ENCODE results near the gene OR13C8.
"Not testable (repeated sequence)": the region's sequence is repeated elsewhere in the genome, so short reads cannot be mapped to it uniquely, and the experiment has no call there.

Gene OR13C8

GRCh38 chr9:104568868-104569267, at the start of gene OR13C8:
OR13C8 (plus strand) TSS chr9:104569168; CDS start chr9:104569168, 0 bp downstream.
- DNase-seq (ENCODE audit: low read depth): no peak

GRCh38 chr9:104520241-104520640, 48.7 kb upstream of the OR13C8 start:
- not testable (repeated sequence) for DNase-seq (ENCODE audit: low read depth)

GRCh38 chr9:104527109-104527508, 41.9 kb upstream of the OR13C8 start, which contains the start of gene OR13C4:
OR13C4 (minus strand) TSS chr9:104527209; CDS start chr9:104527209, 0 bp downstream.
- no peak for DNase-seq (ENCODE audit: low read depth)

GRCh38 chr9:104536756-104537155, 32.2 kb upstream of the OR13C8 start, which contains the start of gene OR13C3:
OR13C3 (minus strand) TSS chr9:104536856; CDS start chr9:104536723, 133 bp downstream.
- DNase-seq (ENCODE audit: low read depth): no peak

GRCh38 chr9:104539275-104539674, 29.7 kb upstream of the OR13C8 start:
- no peak for DNase-seq (ENCODE audit: low read depth)

GRCh38 chr9:104544644-104545043, 24.3 kb upstream of the OR13C8 start:
- no peak for DNase-seq (ENCODE audit: low read depth)

- no peak for DNase-seq (ENCODE audit: low read depth)
Observed at GRCh38 chr9:104553261-104553660, 15.7 kb upstream of the OR13C8 start.

- no peak for DNase-seq (ENCODE audit: low read depth)
Observed at GRCh38 chr9:104555521-104555920, 13.4 kb upstream of the OR13C8 start.

GRCh38 chr9:104556830-104557634, 11.9 kb upstream of the OR13C8 start:
- no peak for DNase-seq (ENCODE audit: low read depth)

GRCh38 chr9:104564358-104564757, 4.6 kb upstream of the OR13C8 start:
- no peak for DNase-seq (ENCODE audit: low read depth)

GRCh38 chr9:104572612-104573011, 3.6 kb downstream of the OR13C8 start:
- no peak for DNase-seq (ENCODE audit: low read depth)

- DNase-seq (ENCODE audit: low read depth): no peak
Observed at GRCh38 chr9:104575456-104575855, 6.5 kb downstream of the OR13C8 start.

- DNase-seq (ENCODE audit: low read depth): no peak
Observed at GRCh38 chr9:104577263-104577662, 8.3 kb downstream of the OR13C8 start.

GRCh38 chr9:104580562-104580961, 11.6 kb downstream of the OR13C8 start:
- DNase-seq (ENCODE audit: low read depth): no peak

- DNase-seq (ENCODE audit: low read depth): no peak
Observed at GRCh38 chr9:104586496-104587180, 17.7 kb downstream of the OR13C8 start.

GRCh38 chr9:104589626-104590025, 20.7 kb downstream of the OR13C8 start:
- no peak for DNase-seq (ENCODE audit: low read depth)

GRCh38 chr9:104598749-104599148, 29.8 kb downstream of the OR13C8 start:
- not testable (repeated sequence) for DNase-seq (ENCODE audit: low read depth)

- not testable (repeated sequence) for DNase-seq (ENCODE audit: low read depth)
Observed at GRCh38 chr9:104599313-104599712, 30.3 kb downstream of the OR13C8 start, which contains the start of gene OR13C5. OR13C5 (minus strand) TSS chr9:104599413; CDS start chr9:104599413, 0 bp downstream.

- no peak for DNase-seq (ENCODE audit: low read depth)
Observed at GRCh38 chr9:104604801-104605200, 35.8 kb downstream of the OR13C8 start.

GRCh38 chr9:104605527-104605926, 36.6 kb downstream of the OR13C8 start, which contains the start of gene OR13C2:
OR13C2 (minus strand) TSS chr9:104605627; CDS start chr9:104605627, 0 bp downstream.
- not testable (repeated sequence) for DNase-seq (ENCODE audit: low read depth)

GRCh38 chr9:104606152-104606551, 37.2 kb downstream of the OR13C8 start:
- no peak for DNase-seq (ENCODE audit: low read depth)

- DNase-seq (ENCODE audit: low read depth): no peak
Observed at GRCh38 chr9:104608336-104608735, 39.4 kb downstream of the OR13C8 start.

- DNase-seq (ENCODE audit: low read depth): no peak
Observed at GRCh38 chr9:104611213-104611612, 42.2 kb downstream of the OR13C8 start.

All from activated T-helper 1 cell treated with Interleukin-2 at 50 U/mL for 16 hours (primary cell).